ENCODE data around the gene BPIFB2.

The BPIFB2 gene

DNA sequence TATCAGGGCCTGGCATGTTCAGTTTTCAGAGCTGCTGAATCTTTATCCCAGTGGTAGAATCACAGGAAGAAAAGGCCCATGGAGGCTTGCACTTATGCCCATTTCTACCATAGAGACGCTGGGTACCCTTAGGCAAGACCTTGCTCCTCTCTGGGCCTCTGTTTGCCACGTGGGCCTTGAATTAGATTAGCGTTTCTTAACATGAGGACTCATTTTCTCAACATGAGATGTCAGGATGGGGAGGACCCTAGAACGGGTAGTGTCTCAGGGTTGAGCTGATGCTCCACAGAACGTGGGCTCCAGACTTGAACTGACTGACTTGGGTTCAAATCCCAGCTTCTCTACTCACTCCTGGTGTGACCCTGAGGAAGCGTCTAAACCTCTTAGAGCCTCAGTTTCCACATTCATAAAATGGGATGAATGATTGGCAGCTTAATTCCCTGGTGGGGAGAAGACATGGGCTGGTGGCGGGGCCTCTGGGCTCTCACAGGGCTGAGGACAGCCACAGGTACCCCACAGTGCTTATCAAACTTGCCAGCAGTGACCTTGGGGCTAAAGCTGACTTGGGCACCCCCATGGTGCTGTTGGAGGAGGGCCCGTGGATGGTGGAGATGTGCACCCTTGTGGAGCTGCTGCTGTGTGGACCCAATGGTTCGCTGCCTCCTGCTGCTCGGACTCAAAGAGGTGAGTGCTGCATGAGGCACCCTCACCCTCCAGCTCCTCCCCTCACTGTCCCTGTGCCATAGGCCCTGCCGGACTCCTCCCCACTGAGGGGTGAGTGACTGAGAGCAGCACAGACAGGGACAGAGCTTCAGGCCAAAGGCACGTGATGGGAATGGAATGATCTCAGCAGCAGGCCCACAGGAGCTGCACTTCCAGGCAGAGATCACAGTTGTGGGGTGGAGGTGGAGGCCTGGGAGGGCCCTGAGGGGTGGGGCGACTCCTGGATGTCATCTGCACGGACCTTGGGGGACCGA, 31.5 kb upstream of the BPIFB2 start:
- Histone ChIP-seq H2AFZ (ENCODE audit: low read depth) (no peak overlapping the region), H3K27me3 (ENCODE audit: insufficient read depth, low read depth) (no peaks in the 10 kb centered on the region), H3K4me3 (IDR thresholded peaks at IDR 0.05; ENCODE audit: insufficient read depth, low read depth, low read length) (no peak overlapping the region), H4K20me1 (ENCODE audit: insufficient read depth) (no peaks in the 10 kb centered on the region), H3K4me2 (no peak overlapping the region), H3K27ac (no peak overlapping the region), H3K36me3 (ENCODE audit: insufficient read depth) (no peaks in the 10 kb centered on the region), H3K79me2 (ENCODE audit: insufficient read depth, low read depth) (no peaks in the 10 kb centered on the region), H3K4me1 (ENCODE audit: low read depth, poor library complexity, severe bottlenecking) (peaks cover 17% of the 10 kb centered on the region), H3K9ac (no peak overlapping the region)
- TF ChIP-seq, protein P1, sequence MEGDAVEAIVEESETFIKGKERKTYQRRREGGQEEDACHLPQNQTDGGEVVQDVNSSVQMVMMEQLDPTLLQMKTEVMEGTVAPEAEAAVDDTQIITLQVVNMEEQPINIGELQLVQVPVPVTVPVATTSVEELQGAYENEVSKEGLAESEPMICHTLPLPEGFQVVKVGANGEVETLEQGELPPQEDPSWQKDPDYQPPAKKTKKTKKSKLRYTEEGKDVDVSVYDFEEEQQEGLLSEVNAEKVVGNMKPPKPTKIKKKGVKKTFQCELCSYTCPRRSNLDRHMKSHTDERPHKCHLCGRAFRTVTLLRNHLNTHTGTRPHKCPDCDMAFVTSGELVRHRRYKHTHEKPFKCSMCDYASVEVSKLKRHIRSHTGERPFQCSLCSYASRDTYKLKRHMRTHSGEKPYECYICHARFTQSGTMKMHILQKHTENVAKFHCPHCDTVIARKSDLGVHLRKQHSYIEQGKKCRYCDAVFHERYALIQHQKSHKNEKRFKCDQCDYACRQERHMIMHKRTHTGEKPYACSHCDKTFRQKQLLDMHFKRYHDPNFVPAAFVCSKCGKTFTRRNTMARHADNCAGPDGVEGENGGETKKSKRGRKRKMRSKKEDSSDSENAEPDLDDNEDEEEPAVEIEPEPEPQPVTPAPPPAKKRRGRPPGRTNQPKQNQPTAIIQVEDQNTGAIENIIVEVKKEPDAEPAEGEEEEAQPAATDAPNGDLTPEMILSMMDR (conservative IDR thresholded peaks at IDR 0.05; ENCODE audit: low read depth, low read length) = no peak

DNA sequence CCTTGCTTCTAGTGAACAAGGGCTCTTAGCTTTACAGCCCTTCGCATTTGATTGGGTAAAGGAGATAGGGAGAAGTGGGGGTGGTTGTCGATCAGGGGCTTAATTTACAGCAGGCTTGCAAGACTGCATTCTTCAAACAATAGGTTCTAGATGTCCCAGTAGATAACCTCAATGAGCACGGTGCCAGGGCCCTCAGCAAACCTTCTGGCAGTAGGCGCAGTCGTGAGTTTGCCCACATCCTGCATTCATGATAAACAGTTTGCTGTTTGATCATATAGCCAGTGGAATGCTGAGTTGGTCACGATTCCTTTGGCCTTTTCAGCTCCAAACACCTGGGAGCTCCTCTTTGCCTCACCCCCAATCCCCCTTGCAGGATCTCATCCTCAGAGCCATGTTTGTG, 30.8 kb upstream of the BPIFB2 start:
- Histone ChIP-seq H3K4me2 (no peak overlapping the region), H3K36me3 (ENCODE audit: insufficient read depth) (no peaks in the 10 kb centered on the region), H3K27me3 (ENCODE audit: insufficient read depth, low read depth) (no peaks in the 10 kb centered on the region), H3K27ac (no peak overlapping the region), H3K4me3 (IDR thresholded peaks at IDR 0.05; ENCODE audit: insufficient read depth, low read depth, low read length) (no peak overlapping the region), H4K20me1 (ENCODE audit: insufficient read depth) (no peaks in the 10 kb centered on the region), H3K4me1 (ENCODE audit: low read depth, poor library complexity, severe bottlenecking) (peaks cover 9% of the 10 kb centered on the region), H2AFZ (ENCODE audit: low read depth) (no peak overlapping the region), H3K9ac (no peak overlapping the region), H3K79me2 (ENCODE audit: insufficient read depth, low read depth) (no peaks in the 10 kb centered on the region)
- TF ChIP-seq, protein P1 (conservative IDR thresholded peaks at IDR 0.05; ENCODE audit: low read depth, low read length) = no peak

DNA sequence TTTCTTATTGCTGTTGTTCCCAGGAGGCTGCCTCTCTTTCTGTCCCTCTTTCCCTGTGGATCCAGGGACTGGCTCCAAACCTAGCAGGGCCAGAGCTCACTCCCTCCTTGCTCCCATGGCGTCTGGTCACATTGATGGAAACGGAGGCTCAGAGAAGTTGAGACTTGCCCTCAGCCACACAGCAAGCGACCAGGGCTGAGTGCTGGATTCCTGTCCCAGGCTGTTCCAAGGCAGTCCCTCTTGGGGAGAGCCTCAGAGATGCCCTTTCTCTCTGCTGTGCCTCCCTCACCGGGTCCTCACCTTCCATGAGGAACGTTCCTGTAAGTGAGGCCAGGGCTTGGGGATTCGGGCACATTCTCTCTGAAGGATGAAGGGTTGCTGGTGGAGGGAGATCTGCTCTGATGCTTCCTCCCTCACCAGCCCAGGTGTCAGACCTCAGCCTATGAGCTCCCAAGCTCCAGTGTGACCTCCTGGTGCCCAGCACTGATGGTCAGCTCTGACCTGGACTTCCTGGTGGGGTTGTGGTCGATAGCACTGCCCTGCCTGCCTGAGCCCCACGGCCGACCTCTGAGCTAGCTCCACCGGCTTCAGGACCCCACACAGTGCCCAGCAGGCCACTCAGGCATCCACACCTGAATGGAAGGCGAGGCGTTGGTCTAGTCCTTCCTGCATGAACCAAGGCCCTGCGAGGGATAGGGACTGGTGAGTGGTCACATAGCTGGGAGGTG, 30.1 kb upstream of the BPIFB2 start:
- H3K4me3 ChIP-seq (IDR thresholded peaks at IDR 0.05; ENCODE audit: insufficient read depth, low read depth, low read length) = no peak overlapping the region
- no peaks in the 10 kb centered on the region for H3K79me2 ChIP-seq (ENCODE audit: insufficient read depth, low read depth)
- H3K4me2 ChIP-seq = no peak overlapping the region
- TF ChIP-seq, protein P1 (conservative IDR thresholded peaks at IDR 0.05; ENCODE audit: low read depth, low read length) = no peak
- peaks cover 2% of the 10 kb centered on the region for H3K4me1 ChIP-seq (ENCODE audit: low read depth, poor library complexity, severe bottlenecking)
- H3K36me3 ChIP-seq (ENCODE audit: insufficient read depth) = no peaks in the 10 kb centered on the region
- H3K27ac ChIP-seq = no peak overlapping the region
- H3K9ac ChIP-seq = no peak overlapping the region
- H2AFZ ChIP-seq (ENCODE audit: low read depth) = no peak overlapping the region
- H4K20me1 ChIP-seq (ENCODE audit: insufficient read depth) = no peaks in the 10 kb centered on the region
- H3K27me3 ChIP-seq (ENCODE audit: insufficient read depth, low read depth) = no peaks in the 10 kb centered on the region

DNA sequence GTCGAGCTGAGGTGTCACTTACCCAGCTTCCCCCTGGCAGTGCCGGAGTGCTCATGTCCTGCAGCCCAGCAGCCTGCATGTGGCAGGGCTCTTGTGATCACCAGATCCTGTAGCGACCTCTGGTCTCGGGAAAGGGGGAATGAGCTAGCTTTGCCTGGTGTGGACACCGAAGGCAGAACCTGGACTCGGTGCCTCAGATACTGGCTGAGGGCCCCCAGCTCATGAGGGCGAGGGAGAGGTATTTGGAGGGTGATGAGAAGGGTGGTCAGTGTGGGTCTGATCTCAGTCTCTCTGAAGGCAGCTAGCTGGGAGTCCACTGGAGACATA, 29.5 kb upstream of the BPIFB2 start:
- Histone ChIP-seq H3K79me2 (ENCODE audit: insufficient read depth, low read depth) (no peaks in the 10 kb centered on the region), H3K4me3 (IDR thresholded peaks at IDR 0.05; ENCODE audit: insufficient read depth, low read depth, low read length) (no peak overlapping the region), H3K27ac (no peak overlapping the region), H4K20me1 (ENCODE audit: insufficient read depth) (no peaks in the 10 kb centered on the region), H3K9ac (no peak overlapping the region), H3K4me2 (no peak overlapping the region), H3K4me1 (ENCODE audit: low read depth, poor library complexity, severe bottlenecking) (no peaks in the 10 kb centered on the region), H2AFZ (ENCODE audit: low read depth) (no peak overlapping the region), H3K27me3 (ENCODE audit: insufficient read depth, low read depth) (no peaks in the 10 kb centered on the region), H3K36me3 (ENCODE audit: insufficient read depth) (no peaks in the 10 kb centered on the region)
- TF ChIP-seq, protein P1 (conservative IDR thresholded peaks at IDR 0.05; ENCODE audit: low read depth, low read length) = no peak

All from KMS-11 (cell line).